H1 (cell line): ENCODE measurements around the gene SCGB1D4. TPM values are rescaled to one million over a fixed set of nuclear protein-coding genes. Genes with fewer than 3 reads are reported as not detected.
"Not testable (repeated sequence)": the region's sequence is repeated elsewhere in the genome, so short reads cannot be mapped to it uniquely, and the experiment has no call there.

Experiments used
- CTCF ChIA-PET: fragments of 300-600 bp; sonication (Branson Sonifier 250); formaldehyde crosslinking; loops from one replicate; lab custom pipeline; 2021; ENCODE audit not compliant: partially characterized antibody; lab: Charles Lee
- POLR2A ChIA-PET: fragments of 300-600 bp; sonication (Branson Sonifier 250); formaldehyde crosslinking; loops from one replicate; lab custom pipeline; 2021; ENCODE audit warnings: inconsistent platforms; ENCODE audit not compliant: partially characterized antibody; lab: Charles Lee
- DNase-seq, 2 experiments: peaks; one replicate each; pipeline versions ENCODE4 v3.0.0 to v3.0.0-alpha.2; 2010 to 2022; ENCODE audit warnings: low spot score in 2 of 2, low read depth in 1 of 2, mixed read lengths in 1 of 2
- FAIRE-seq: peaks from 2 replicates; lab custom pipeline; 2011; peaks lifted over from hg19 to GRCh38; lab: Jason Lieb, UNC
- H2AFZ ChIP-seq: 2 replicates; pipeline ENCODE4 v1.8.1; 2012; ENCODE audit warnings: low read length, inconsistent platforms
- H2AK5ac ChIP-seq: 2 replicates; pipeline ENCODE4 v1.6.1; 2013; ENCODE audit warnings: low read depth, low read length
- H2BK120ac ChIP-seq: replicated peaks from 2 replicates; pipeline ENCODE3; 2013; ENCODE audit warnings: low read depth, low read length, inconsistent platforms
- H2BK12ac ChIP-seq: 2 replicates; pipeline ENCODE4 v1.6.1; 2013; ENCODE audit warnings: low read depth, low read length
- H2BK15ac ChIP-seq: 2 replicates; pipeline ENCODE4 v1.6.1; 2013; ENCODE audit warnings: low read length
- H2BK20ac ChIP-seq: 2 replicates; pipeline ENCODE4 v1.6.1; 2013; ENCODE audit warnings: low read length
- H2BK5ac ChIP-seq: 2 replicates; pipeline ENCODE4 v1.6.1; 2013; ENCODE audit warnings: low read depth, low read length
- H3K14ac ChIP-seq: 2 replicates; pipeline ENCODE4 v1.6.1; 2013; ENCODE audit warnings: inconsistent platforms; ENCODE audit not compliant: insufficient read length
- H3K18ac ChIP-seq: 2 replicates; pipeline ENCODE4 v1.6.1; 2013; ENCODE audit warnings: low read length; ENCODE audit errors: extremely low read depth
- H3K23ac ChIP-seq: 2 replicates; pipeline ENCODE4 v1.6.1; 2013; ENCODE audit warnings: inconsistent platforms; ENCODE audit not compliant: insufficient read length
- H3K23me2 ChIP-seq: 2 replicates; pipeline ENCODE4 v1.6.1; 2013; ENCODE audit warnings: low read depth, low read length
- H3K27ac ChIP-seq: 2 replicates; pipeline ENCODE4 v1.6.1; 2011; ENCODE audit warnings: low read depth, low read length, inconsistent platforms
- H3K27me3 ChIP-seq, 4 experiments: replicated peaks in 1 of 4; 1 replicate in 1 of 4; 2 replicates in 3 of 4; pipeline versions ENCODE4 v1.6.1 to v1.8.1; 2011 to 2013; ENCODE audit warnings: low read length in 3 of 4, mild to moderate bottlenecking in 3 of 4, inconsistent platforms in 2 of 4, mixed read lengths in 2 of 4, moderate library complexity in 1 of 4; ENCODE audit not compliant: control insufficient read depth in 3 of 4, insufficient read depth in 3 of 4; ENCODE audit errors: extremely low read depth in 1 of 4
- H3K36me3 ChIP-seq, 4 experiments: 2 replicates each; pipeline versions ENCODE4 v1.6.1 to v1.8.1; 2011 to 2013; ENCODE audit warnings: mild to moderate bottlenecking in 4 of 4, low read length in 3 of 4, moderate library complexity in 2 of 4, control low read depth in 1 of 4, inconsistent platforms in 1 of 4; ENCODE audit not compliant: insufficient read depth in 4 of 4, control insufficient read depth in 2 of 4
- H3K4ac ChIP-seq: replicated peaks from 2 replicates; pipeline ENCODE3; 2013; ENCODE audit warnings: low read length, low read depth, mixed read lengths, inconsistent platforms; ENCODE audit not compliant: insufficient read length
- H3K4me1 ChIP-seq, 4 experiments: replicated peaks in 1 of 4; 1 replicate in 1 of 4; 2 replicates in 3 of 4; pipeline versions ENCODE4 v1.6.1 to v1.8.1; 2011 to 2013; ENCODE audit warnings: low read length in 3 of 4, inconsistent platforms in 2 of 4, mixed read lengths in 1 of 4; ENCODE audit not compliant: insufficient read depth in 4 of 4, control insufficient read depth in 3 of 4
- H3K4me2 ChIP-seq, 2 experiments: 2 replicates each; pipeline versions ENCODE4 v1.6.1 to v1.8.1; 2011 to 2013; ENCODE audit warnings: low read depth in 2 of 2, low read length in 2 of 2, control low read depth in 1 of 2, inconsistent platforms in 1 of 2, mild to moderate bottlenecking in 1 of 2; ENCODE audit not compliant: insufficient read depth in 1 of 2
- H3K4me3 ChIP-seq, 4 experiments: fragments of 200-600, 300-600 bp in 1 of 4; sonication (generic), shearing (Covaris generic), sonication (Bioruptor Twin) in 1 of 4; 2 replicates each; pipeline versions ENCODE4 v1.5.1 to v1.8.1; 2011 to 2016; ENCODE audit warnings: low read length in 4 of 4, low read depth in 3 of 4, control low read depth in 2 of 4, inconsistent platforms in 2 of 4, mild to moderate bottlenecking in 2 of 4, mixed read lengths in 1 of 4, moderate library complexity in 1 of 4; ENCODE audit not compliant: insufficient read depth in 2 of 4; ENCODE audit errors: extremely low read depth in 1 of 4
- H3K56ac ChIP-seq: replicated peaks from 2 replicates; pipeline ENCODE3; 2013; ENCODE audit warnings: low read depth, mild to moderate bottlenecking, mixed read lengths, low read length, inconsistent platforms; ENCODE audit not compliant: insufficient read length
- H3K79me1 ChIP-seq: 2 replicates; pipeline ENCODE4 v1.6.1; 2013; ENCODE audit warnings: low read depth, low read length, control low read depth
- H3K79me2 ChIP-seq, 2 experiments: 2 replicates each; pipeline versions ENCODE4 v1.6.1 to v1.8.1; 2012 to 2013; ENCODE audit warnings: low read length in 2 of 2, mild to moderate bottlenecking in 2 of 2, inconsistent platforms in 1 of 2; ENCODE audit not compliant: insufficient read depth in 2 of 2, control insufficient read depth in 1 of 2
- H3K9ac ChIP-seq, 4 experiments: replicated peaks in 1 of 4; 1 replicate in 1 of 4; 2 replicates in 3 of 4; pipeline versions ENCODE4 v1.6.1 to v1.8.1; 2011 to 2013; ENCODE audit warnings: low read depth in 3 of 4, low read length in 3 of 4, control low read depth in 2 of 4, mild to moderate bottlenecking in 2 of 4, moderate library complexity in 2 of 4, inconsistent platforms in 1 of 4; ENCODE audit errors: extremely low read depth in 1 of 4
- H3K9me3 ChIP-seq, 2 experiments: 2 replicates each; pipeline versions ENCODE4 v1.6.1 to v1.8.1; 2012 to 2013; ENCODE audit warnings: mild to moderate bottlenecking in 2 of 2, moderate library complexity in 2 of 2, control low read depth in 1 of 2, inconsistent platforms in 1 of 2, low read depth in 1 of 2, low read length in 1 of 2, mixed read lengths in 1 of 2; ENCODE audit not compliant: insufficient read depth in 2 of 2
- H4K20me1 ChIP-seq, 2 experiments: replicated peaks in 1 of 2; 2 replicates each; pipeline versions ENCODE3 to v1.8.1; 2011 to 2013; ENCODE audit warnings: inconsistent platforms in 2 of 2, low read length in 2 of 2, mild to moderate bottlenecking in 1 of 2; ENCODE audit not compliant: insufficient read depth in 2 of 2, control insufficient read depth in 1 of 2
- H4K5ac ChIP-seq: 2 replicates; pipeline ENCODE4 v1.6.1; 2013; ENCODE audit warnings: low read length, low read depth, mixed read lengths, inconsistent platforms; ENCODE audit not compliant: insufficient read length
- H4K8ac ChIP-seq: 2 replicates; pipeline ENCODE4 v1.8.0; 2013; ENCODE audit warnings: mild to moderate bottlenecking, moderate library complexity, low read length, inconsistent platforms; ENCODE audit not compliant: insufficient read depth; ENCODE audit errors: extremely low read depth
- H4K91ac ChIP-seq: replicated peaks from 2 replicates; pipeline ENCODE3; 2013; ENCODE audit warnings: low read length, mixed read lengths, inconsistent platforms; ENCODE audit not compliant: insufficient read length
- WGBS, 2 experiments: shearing (Covaris generic) in 1 of 2; methylation state at CpG; one replicate each; pipeline versions ENCODE4 v1.1.6 to v1.1.7; 2013 to 2015; ENCODE audit warnings: low lambda C conversion rate in 2 of 2, mixed read lengths in 2 of 2, inconsistent platforms in 1 of 2, low coverage in 1 of 2, missing lambda C conversion rate in 1 of 2; ENCODE audit not compliant: insufficient replicate concordance in 2 of 2, insufficient coverage in 1 of 2, insufficient read length in 1 of 2; ENCODE audit errors: extremely low coverage in 1 of 2, missing lambda C conversion rate in 1 of 2; 5-methylcytosine and 5-hydroxymethylcytosine counted together
- polyA plus RNA-seq, 7 experiments: library from polyadenylated mRNA; depleted of rRNA in 3 of 7; stranded (reverse) in 5 of 7; unstranded in 2 of 7; fragments of >200 nt in 5 of 7; fragments of 200-250 nt in 2 of 7; gene quantifications; 1 replicate in 5 of 7; 2 replicates in 1 of 7; 4 replicates in 1 of 7; pipeline versions ENCODE4 v1.2.1 to v1.2.3, GENCODE V29; 2011 to 2013; ENCODE audit warnings: missing spikeins in 2 of 7, mixed read lengths in 2 of 7
- total RNA-seq: library from RNA; stranded (reverse); fragmentation: NEBNext Ultra II Directional; extraction: Animal tissue kit (Norgen Biotek cat#: 25700); gene quantifications from 2 replicates; pipeline ENCODE4 v1.2.1, GENCODE V29; 2021

The SCGB1D4 gene
- total and polyA plus RNA-seq, 2 of the 8 experiments (the other 6 are each of a cell fraction or from before 2014, with no cell fraction given), result not detected

- H2BK120ac ChIP-seq, H3K23ac ChIP-seq, H3K27ac ChIP-seq, H3K4me1 ChIP-seq, H4K5ac ChIP-seq, FAIRE-seq, H3K14ac ChIP-seq, H3K79me1 ChIP-seq, H3K36me3 ChIP-seq, POLR2A ChIA-PET, H3K23me2 ChIP-seq, H2BK12ac ChIP-seq, DNase-seq, H3K4ac ChIP-seq, H2BK20ac ChIP-seq, H3K9me3 ChIP-seq, H3K56ac ChIP-seq, H4K20me1 ChIP-seq, H3K79me2 ChIP-seq, H2AK5ac ChIP-seq, H4K91ac ChIP-seq, H2BK5ac ChIP-seq: not testable (repeated sequence)
- Histone ChIP-seq H3K18ac (0 out of 2 replicates have a peak overlapping the region, but pooled peaks have one; percentile 42), H2AFZ (0 out of 2 replicates have a peak overlapping the region, but pooled peaks have one; percentile 4), H3K27me3 (peaks cover 0 to 10% (median 4%) of the 10 kb centered on the region in 4 experiments; a peak in 3 of 7 replicates), H3K4me3 (peak overlapping the region; percentile 59 to 77 (median 72); a peak in 7 of 8 replicates), H3K9ac (0 out of 7 replicates have a peak overlapping the region, but pooled peaks of 2 of the 4 experiments have one; percentile 9 to 10), H4K8ac (peak overlapping the region; percentile 81), H3K4me2 (peak overlapping the region; percentile 80 to 93), H2BK15ac (0 out of 2 replicates have a peak overlapping the region, but pooled peaks have one; percentile 81)
- CTCF ChIA-PET, result interaction anchor here (1.4 to 5.5 kb wide), 3 partner anchors 37 to 128 kb away, joined by 3 to 82 read pairs (median 13); no protein-coding TSS in a partner anchor
- 74% methylated on average over 18 of the region's 19 CpGs; no CpG with 5 or more reads in 1 of the 2 experiments for WGBS, 2 experiments
Measured at GRCh38 chr11:62336949-62337302, 38.1 kb upstream of the SCGB1D4 start.
